Kidney glomerular epithelial cell (primary cell): Measurements from ENCODE around the gene SH3BP4.
A peak's percentile ranks its signal among the peaks of the same experiment; 100 is the strongest.

Experiments used
- DNase-seq: peaks from one replicate; lab custom pipeline; 2025; lab: John Stamatoyannopoulos, UW

SH3BP4 gene

GRCh38 chr2:234985608-234986245 is 33.9 kb downstream of the SH3BP4 start:
- no peak for DNase-seq

- no peak for DNase-seq
These were observed 34.6 kb downstream of the SH3BP4 start for GRCh38 chr2:234986390-234986789.

GRCh38 chr2:234986876-234987720 is 35.3 kb downstream of the SH3BP4 start:
- DNase-seq = no peak

GRCh38 chr2:234987754-234988153 is 35.9 kb downstream of the SH3BP4 start:
- DNase-seq = no peak

GRCh38 chr2:234988491-234988890 is 36.7 kb downstream of the SH3BP4 start:
- no peak for DNase-seq

DNA sequence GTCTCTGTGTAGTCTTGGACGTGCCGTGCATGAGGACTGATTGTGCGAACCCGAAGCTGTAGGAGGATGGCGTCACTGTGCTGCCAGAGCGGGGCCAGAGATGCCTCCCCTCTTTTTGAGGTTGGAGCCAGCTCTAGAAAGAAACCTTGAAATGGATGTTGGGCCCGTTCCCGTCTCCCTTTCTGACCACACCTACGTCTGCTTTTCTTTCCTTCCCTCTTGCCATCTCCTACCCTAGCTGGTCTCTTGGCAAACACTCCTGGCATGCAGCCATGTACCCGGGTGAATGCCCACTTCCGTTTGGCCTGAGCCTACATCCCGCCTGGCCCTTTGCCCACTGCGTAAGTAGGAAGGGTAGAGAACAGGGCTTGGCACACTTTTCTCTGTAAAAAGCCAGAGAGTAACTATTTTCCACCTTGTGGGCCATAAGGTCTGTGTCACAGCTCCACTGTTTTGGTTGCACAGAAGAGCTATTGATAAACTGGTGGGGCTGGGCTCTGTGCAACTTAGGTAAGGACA is 37.4 kb downstream of the SH3BP4 start:
- peak; percentile 33 for DNase-seq

- DNase-seq = no peak
These were observed 38.5 kb downstream of the SH3BP4 start for GRCh38 chr2:234990300-234990699.

- no peak for DNase-seq
These were observed 39.5 kb downstream of the SH3BP4 start for GRCh38 chr2:234991290-234991689.

- DNase-seq = no peak
These were observed 40.0 kb downstream of the SH3BP4 start for GRCh38 chr2:234991793-234992192.

DNA sequence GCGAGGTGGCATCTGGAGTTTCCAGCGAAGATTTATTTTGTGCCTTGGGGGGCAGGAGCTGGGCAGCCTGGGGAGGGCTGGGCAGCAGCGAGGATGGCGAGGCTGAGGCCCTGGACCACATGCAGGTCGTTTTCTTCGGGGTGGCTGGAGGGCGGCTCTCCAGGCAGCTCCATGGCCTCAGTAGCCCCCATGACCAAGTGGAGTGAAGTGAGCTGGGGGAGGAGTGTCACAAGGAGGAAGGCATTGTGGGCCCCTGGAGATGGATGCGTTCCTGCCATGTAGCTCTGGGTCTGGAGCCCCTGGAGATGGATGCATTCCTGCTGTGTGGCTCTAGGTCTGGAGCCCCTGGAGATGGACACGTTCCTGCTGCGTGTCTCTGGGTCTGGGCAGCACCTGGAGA is 40.4 kb downstream of the SH3BP4 start:
- DNase-seq = no peak

GRCh38 chr2:234992624-234993349 is 41.0 kb downstream of the SH3BP4 start:
- no peak for DNase-seq

DNA sequence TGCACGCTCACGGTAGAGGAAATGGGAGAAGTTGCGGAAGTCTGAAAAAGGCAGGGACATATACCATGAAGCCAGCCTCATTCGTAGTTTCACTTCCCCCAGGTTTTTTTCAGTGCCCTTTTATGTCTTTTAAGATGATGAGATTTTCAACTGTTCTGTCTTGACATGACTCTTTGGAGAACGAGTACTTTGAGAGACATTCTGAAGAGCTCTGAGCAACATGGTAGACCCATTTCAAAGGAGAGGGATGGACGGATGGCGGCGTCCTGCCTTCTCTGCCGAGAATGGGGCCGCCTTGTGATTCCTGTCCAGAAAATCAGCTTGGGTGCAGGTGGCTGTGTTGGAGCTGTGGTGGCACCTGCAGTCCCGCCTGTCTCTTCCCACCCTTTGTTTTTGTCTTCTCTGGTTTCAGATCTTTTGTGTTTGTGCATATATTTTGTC is 41.7 kb downstream of the SH3BP4 start:
- DNase-seq = no peak

DNA sequence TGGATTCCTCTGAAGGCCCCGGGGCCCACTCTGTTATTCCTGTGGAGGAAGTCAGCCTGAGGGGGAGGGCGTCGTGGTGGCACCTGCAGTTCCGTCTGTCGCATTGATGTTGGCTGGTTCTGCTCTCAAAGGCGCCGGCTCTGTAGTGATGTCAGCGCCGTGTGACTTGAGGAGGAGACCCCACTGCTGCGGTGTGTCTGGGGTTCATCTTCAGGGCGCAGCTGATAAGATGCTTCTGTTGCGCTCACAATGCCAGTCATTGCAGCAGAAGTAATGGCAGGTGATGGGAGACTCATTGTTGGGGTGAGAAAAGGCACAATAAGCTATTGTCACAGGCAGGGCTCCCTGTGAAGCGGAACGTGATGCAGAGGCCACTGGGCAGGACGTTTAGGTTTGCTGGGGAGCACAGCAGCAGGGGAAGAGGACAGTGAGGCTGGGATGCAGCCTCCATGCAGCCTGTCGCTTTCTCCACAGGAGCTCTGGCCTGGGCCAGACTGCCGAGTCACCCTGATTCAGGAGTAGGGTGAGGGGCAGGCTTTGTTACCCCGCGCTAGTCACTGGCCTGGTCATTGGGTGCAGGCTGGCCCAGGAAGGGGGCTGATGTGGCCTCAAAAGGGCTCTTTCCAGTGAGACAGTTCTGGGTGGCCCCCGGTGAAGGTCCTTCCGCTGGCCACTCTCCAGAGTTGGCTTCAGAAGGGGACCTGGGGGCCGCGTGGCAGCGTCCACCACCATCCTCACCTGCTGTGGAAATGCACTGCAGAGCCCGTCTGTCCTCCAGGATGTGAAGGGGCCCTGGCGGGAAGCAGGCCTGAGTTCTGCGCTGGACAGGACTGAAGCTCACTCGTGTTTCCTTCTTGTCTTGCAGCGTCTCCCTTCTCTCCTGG is 42.9 kb downstream of the SH3BP4 start:
- DNase-seq = no peak

GRCh38 chr2:234995332-234996068 is 43.7 kb downstream of the SH3BP4 start:
- no peak for DNase-seq

- peak; percentile 91 for DNase-seq
These were observed 44.5 kb downstream of the SH3BP4 start for GRCh38 chr2:234996069-234996940.

DNA sequence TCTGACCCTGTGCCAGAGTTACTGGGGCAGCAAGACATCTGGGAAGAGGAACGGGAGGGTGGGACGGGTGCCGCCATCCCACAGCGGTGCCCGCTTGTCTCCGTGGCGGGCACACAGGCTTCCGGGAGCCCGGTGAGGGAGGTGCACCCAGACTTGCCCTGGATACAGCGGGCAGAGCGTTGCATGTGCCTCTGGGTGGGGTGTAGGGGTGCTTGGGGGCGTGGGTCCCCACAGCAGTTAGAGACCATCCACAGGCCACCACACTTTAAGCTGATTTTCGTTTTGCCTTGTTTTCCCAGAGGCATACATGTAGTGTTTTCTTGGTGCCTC is 45.1 kb downstream of the SH3BP4 start:
- DNase-seq = no peak

GRCh38 chr2:234997389-234997788 is 45.6 kb downstream of the SH3BP4 start:
- no peak for DNase-seq

GRCh38 chr2:234998404-234999211 is 46.8 kb downstream of the SH3BP4 start:
- DNase-seq = no peak
